Type B pancreatic cell (in vitro differentiated cells): ENCODE data around the gene SCRT2. TPM values are rescaled to one million over a fixed set of nuclear protein-coding genes. Genes with fewer than 3 reads are reported as not detected.
A peak's percentile ranks its signal among the peaks of the same experiment; 100 is the strongest.

Source experiments
- DNase-seq: peaks from one replicate; pipeline ENCODE4 v3.0.0; 2021; ENCODE audit warnings: mixed read lengths; ENCODE audit not compliant: unreplicated experiment; ENCODE audit errors: extremely low spot score
- H3K27ac Mint-ChIP-seq: 2 replicates; pipeline ENCODE4 v1.8.0; 2021; ENCODE audit warnings: mild to moderate bottlenecking, mixed read lengths
- H3K27me3 Mint-ChIP-seq: 2 replicates; pipeline ENCODE4 v1.8.0; 2021; ENCODE audit warnings: mixed read lengths
- H3K36me3 Mint-ChIP-seq: 2 replicates; pipeline ENCODE4 v1.8.0; 2021; ENCODE audit warnings: mixed read lengths
- H3K4me1 Mint-ChIP-seq: one replicate; pipeline ENCODE4 v1.8.0; 2021; ENCODE audit warnings: mixed read lengths; ENCODE audit not compliant: unreplicated experiment
- H3K4me3 Mint-ChIP-seq: 2 replicates; pipeline ENCODE4 v1.8.0; 2021; ENCODE audit warnings: mild to moderate bottlenecking, mixed read lengths
- H3K9me3 Mint-ChIP-seq: 2 replicates; pipeline ENCODE4 v1.8.0; 2021; ENCODE audit warnings: mixed read lengths
- total RNA-seq: library from RNA; stranded (reverse); gene quantifications from 2 replicates; pipeline ENCODE4 v1.2.1, GENCODE V29; 2021; ENCODE audit warnings: low replicate concordance
- TF ChIP-seq, protein P1 (sequence below): fragments of 200-600 bp; sonication (generic); conservative IDR thresholded peaks from 2 replicates; pipeline ENCODE4 v1.5.0; 2021; ENCODE audit warnings: antibody characterized with exemption, mild to moderate bottlenecking

The SCRT2 gene
- total RNA-seq, 1 donor from 2014 or later = 0.36 TPM

GRCh38 chr20:709991-710779, 34.6 kb upstream of the SCRT2 start:
- DNase-seq = no peak
- Mint-ChIP-seq H3K4me3 (peak overlapping the region; percentile 55), H3K36me3 (no peaks in the 10 kb centered on the region), H3K27ac (no peak overlapping the region), H3K9me3 (peaks cover 5% of the 10 kb centered on the region), H3K4me1 (peaks cover 6% of the 10 kb centered on the region), H3K27me3 (peaks cover 47% of the 10 kb centered on the region)
- TF ChIP-seq, protein P1, sequence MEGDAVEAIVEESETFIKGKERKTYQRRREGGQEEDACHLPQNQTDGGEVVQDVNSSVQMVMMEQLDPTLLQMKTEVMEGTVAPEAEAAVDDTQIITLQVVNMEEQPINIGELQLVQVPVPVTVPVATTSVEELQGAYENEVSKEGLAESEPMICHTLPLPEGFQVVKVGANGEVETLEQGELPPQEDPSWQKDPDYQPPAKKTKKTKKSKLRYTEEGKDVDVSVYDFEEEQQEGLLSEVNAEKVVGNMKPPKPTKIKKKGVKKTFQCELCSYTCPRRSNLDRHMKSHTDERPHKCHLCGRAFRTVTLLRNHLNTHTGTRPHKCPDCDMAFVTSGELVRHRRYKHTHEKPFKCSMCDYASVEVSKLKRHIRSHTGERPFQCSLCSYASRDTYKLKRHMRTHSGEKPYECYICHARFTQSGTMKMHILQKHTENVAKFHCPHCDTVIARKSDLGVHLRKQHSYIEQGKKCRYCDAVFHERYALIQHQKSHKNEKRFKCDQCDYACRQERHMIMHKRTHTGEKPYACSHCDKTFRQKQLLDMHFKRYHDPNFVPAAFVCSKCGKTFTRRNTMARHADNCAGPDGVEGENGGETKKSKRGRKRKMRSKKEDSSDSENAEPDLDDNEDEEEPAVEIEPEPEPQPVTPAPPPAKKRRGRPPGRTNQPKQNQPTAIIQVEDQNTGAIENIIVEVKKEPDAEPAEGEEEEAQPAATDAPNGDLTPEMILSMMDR = no peak

GRCh38 chr20:709423-709822, 33.8 kb upstream of the SCRT2 start:
- Mint-ChIP-seq H3K27ac (no peak overlapping the region), H3K4me1 (peaks cover 6% of the 10 kb centered on the region), H3K4me3 (peak overlapping the region; percentile 86), H3K36me3 (no peaks in the 10 kb centered on the region), H3K9me3 (peaks cover 5% of the 10 kb centered on the region), H3K27me3 (peaks cover 49% of the 10 kb centered on the region)
- TF ChIP-seq, protein P1 = no peak
- DNase-seq = no peak

DNA sequence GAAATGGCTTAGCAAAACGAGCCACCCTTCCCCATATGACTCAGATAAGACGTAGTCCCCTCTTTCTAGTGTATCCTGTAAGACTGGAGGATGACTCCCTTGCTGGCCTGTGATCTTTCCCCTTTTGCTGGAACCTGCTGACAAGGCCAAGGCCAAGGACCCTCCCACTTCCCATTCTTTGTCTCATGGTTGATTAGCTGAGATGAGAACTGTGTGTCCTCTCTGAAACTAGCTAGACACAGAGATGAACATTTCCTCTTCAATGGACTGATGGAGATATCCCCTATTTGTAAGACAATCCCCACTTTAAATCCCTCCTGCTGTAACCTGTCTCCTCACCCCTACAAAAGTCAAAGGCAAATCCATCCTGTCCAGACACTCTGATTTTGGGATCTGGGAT, 33.4 kb upstream of the SCRT2 start:
- Mint-ChIP-seq H3K27me3 (peaks cover 52% of the 10 kb centered on the region), H3K36me3 (no peaks in the 10 kb centered on the region), H3K4me1 (peaks cover 6% of the 10 kb centered on the region), H3K4me3 (peak overlapping the region; percentile 86), H3K9me3 (peaks cover 5% of the 10 kb centered on the region), H3K27ac (no peak overlapping the region)
- TF ChIP-seq, protein P1 = no peak
- no peak for DNase-seq

- Mint-ChIP-seq H3K27me3 (peaks cover 51% of the 10 kb centered on the region), H3K4me1 (peaks cover 6% of the 10 kb centered on the region), H3K4me3 (no peak overlapping the region), H3K9me3 (peaks cover 5% of the 10 kb centered on the region), H3K36me3 (no peaks in the 10 kb centered on the region), H3K27ac (no peak overlapping the region)
- DNase-seq = no peak
- TF ChIP-seq, protein P1 = no peak
Observed at GRCh38 chr20:707451-708110, 32.0 kb upstream of the SCRT2 start.

- Mint-ChIP-seq H3K27me3 (peaks cover 50% of the 10 kb centered on the region), H3K4me3 (no peak overlapping the region), H3K4me1 (peaks cover 6% of the 10 kb centered on the region), H3K36me3 (no peaks in the 10 kb centered on the region), H3K27ac (no peak overlapping the region), H3K9me3 (peaks cover 5% of the 10 kb centered on the region)
- DNase-seq = no peak
- TF ChIP-seq, protein P1 = no peak
Observed at GRCh38 chr20:706366-706885, 30.8 kb upstream of the SCRT2 start.
